CD14-positive monocyte (primary cell): ENCODE data around the gene PPM1K. TPM values are rescaled to one million over a fixed set of nuclear protein-coding genes. Genes with fewer than 3 reads are reported as not detected.

ENCODE experiments used
- DNase-seq, 3 donors: peaks; one replicate each; pipeline ENCODE4 v3.0.0-alpha.2; 2011 to 2022
- H2AFZ ChIP-seq: 2 replicates; pipeline ENCODE4 v1.6.0; 2012; ENCODE audit warnings: mild to moderate bottlenecking, low read depth, low read length, inconsistent platforms; ENCODE audit not compliant: insufficient read depth, poor library complexity, severe bottlenecking
- H3K27ac ChIP-seq, 2 donors: 1 replicate in 1 of 2; 2 replicates in 1 of 2; pipeline ENCODE4 v1.5.1; 2012 to 2013; ENCODE audit warnings: low read length in 2 of 2, control low read depth in 1 of 2, inconsistent platforms in 1 of 2, low read depth in 1 of 2, mild to moderate bottlenecking in 1 of 2
- H3K27me3 ChIP-seq, 2 donors: one replicate each; pipeline versions ENCODE4 v1.6.0 to v1.6.1; 2011 to 2013; ENCODE audit warnings: low read length in 2 of 2; ENCODE audit not compliant: control insufficient read depth in 2 of 2, insufficient read depth in 2 of 2
- H3K36me3 ChIP-seq, 2 donors: replicated peaks in 1 of 2; 1 replicate in 1 of 2; 2 replicates in 1 of 2; pipeline versions ENCODE4 v1.5.1 to v1.6.1; 2012 to 2013; ENCODE audit warnings: low read length in 2 of 2, control low read depth in 1 of 2, inconsistent platforms in 1 of 2, mild to moderate bottlenecking in 1 of 2; ENCODE audit not compliant: insufficient read depth in 2 of 2, control insufficient read depth in 1 of 2
- H3K4me1 ChIP-seq, 2 donors: 1 replicate in 1 of 2; 2 replicates in 1 of 2; pipeline versions ENCODE4 v1.5.1 to v1.6.1; 2012 to 2013; ENCODE audit warnings: low read length in 2 of 2, control low read depth in 1 of 2, inconsistent platforms in 1 of 2, mild to moderate bottlenecking in 1 of 2, moderate library complexity in 1 of 2; ENCODE audit not compliant: insufficient read depth in 2 of 2, control insufficient read depth in 1 of 2
- H3K4me2 ChIP-seq: replicated peaks from 2 replicates; pipeline ENCODE3; 2012; ENCODE audit warnings: low read length, moderate library complexity, mild to moderate bottlenecking; ENCODE audit not compliant: poor library complexity, severe bottlenecking; ENCODE audit errors: extremely low read depth
- H3K4me3 ChIP-seq, 3 experiments: fragments of 200-600 bp in 1 of 3; sonication (generic) in 1 of 3; replicated peaks in 1 of 3; 1 replicate in 2 of 3; 2 replicates in 1 of 3; pipeline ENCODE4 v1.5.1; 2011 to 2013; ENCODE audit warnings: low read length in 3 of 3, mild to moderate bottlenecking in 3 of 3, control low read depth in 2 of 3, low read depth in 2 of 3, inconsistent platforms in 1 of 3, moderate library complexity in 1 of 3
- H3K79me2 ChIP-seq: 2 replicates; pipeline ENCODE4 v1.6.0; 2012; ENCODE audit warnings: mild to moderate bottlenecking, control low read depth, inconsistent platforms, low read length, moderate library complexity; ENCODE audit not compliant: insufficient read depth
- H3K9ac ChIP-seq: 2 replicates; pipeline ENCODE4 v1.6.0; 2017; ENCODE audit warnings: low read length, mild to moderate bottlenecking; ENCODE audit not compliant: insufficient read depth, poor library complexity, severe bottlenecking
- H3K9me3 ChIP-seq, 2 donors: replicated peaks in 1 of 2; 1 replicate in 1 of 2; 2 replicates in 1 of 2; pipeline versions ENCODE4 v1.5.1 to v1.6.1; 2012 to 2013; ENCODE audit warnings: low read length in 2 of 2, control low read depth in 1 of 2; ENCODE audit not compliant: control insufficient read depth in 1 of 2, insufficient read depth in 1 of 2
- H4K20me1 ChIP-seq: 2 replicates; pipeline ENCODE4 v1.6.0; 2012; ENCODE audit warnings: mild to moderate bottlenecking, low read length, control low read depth, moderate library complexity; ENCODE audit not compliant: insufficient read depth
- H3K27ac Mint-ChIP-seq, 7 donors: one replicate each; pipeline ENCODE4 v1.8.0; 2020; ENCODE audit warnings: mild to moderate bottlenecking in 7 of 7, mixed read lengths in 7 of 7, moderate library complexity in 6 of 7, inconsistent platforms in 2 of 7
- H3K27me3 Mint-ChIP-seq, 3 donors: one replicate each; pipeline ENCODE4 v1.8.0; 2021 to 2022; ENCODE audit warnings: low read depth in 3 of 3, mild to moderate bottlenecking in 3 of 3, mixed read lengths in 3 of 3, moderate library complexity in 3 of 3, inconsistent platforms in 1 of 3
- H3K36me3 Mint-ChIP-seq, 2 donors: one replicate each; pipeline ENCODE4 v1.8.0; 2020; ENCODE audit warnings: mixed read lengths in 2 of 2, inconsistent platforms in 1 of 2, mild to moderate bottlenecking in 1 of 2
- H3K4me1 Mint-ChIP-seq: one replicate; pipeline ENCODE4 v1.8.0; 2020; ENCODE audit warnings: mild to moderate bottlenecking, mixed read lengths
- H3K4me3 Mint-ChIP-seq, 2 donors: one replicate each; pipeline ENCODE4 v1.8.0; 2020; ENCODE audit warnings: mild to moderate bottlenecking in 2 of 2, mixed read lengths in 2 of 2, moderate library complexity in 1 of 2
- H3K9me3 Mint-ChIP-seq, 7 donors: one replicate each; pipeline ENCODE4 v1.8.0; 2020 to 2022; ENCODE audit warnings: mixed read lengths in 7 of 7, mild to moderate bottlenecking in 6 of 7, moderate library complexity in 6 of 7, inconsistent platforms in 2 of 7
- CTCF ChIP-seq: fragments of 200-600 bp; IDR thresholded peaks from one replicate; pipeline ENCODE4 v1.8.0; 2022; ENCODE audit warnings: antibody characterized with exemption, mild to moderate bottlenecking
- WGBS: methylation state at CpG from one replicate; pipeline ENCODE4 v1.1.5; 2013; ENCODE audit warnings: missing lambda C conversion rate; ENCODE audit not compliant: insufficient coverage; 5-methylcytosine and 5-hydroxymethylcytosine counted together
- intact Hi-C, 2 donors: fragments of 100-400 bp; cut with micrococcal nuclease; formaldehyde crosslinking; loops; one replicate each; pipeline versions ENCODE4 v1.15.0 to v1.15.1; 2023
- polyA plus RNA-seq, 3 donors: library from polyadenylated mRNA; depleted of rRNA in 1 of 3; unstranded in 2 of 3; stranded (reverse) in 1 of 3; fragments of 300-500 nt in 2 of 3; fragments of >200 nt in 1 of 3; fragmentation: Illumina TruSeq in 2 of 3; gene quantifications; 1 replicate in 2 of 3; 2 replicates in 1 of 3; pipeline ENCODE4 v1.2.3, GENCODE V29; 2012 to 2021

The PPM1K gene
- polyA plus RNA-seq, 3 donors, result 5.7 to 11.0 (median 7.0) TPM

GRCh38 chr4:88217169-88217568, 67.2 kb downstream of the PPM1K start:
- peaks cover 0 to 3% (median 0%) of the 10 kb centered on the region in 3 donors for H3K27me3 Mint-ChIP-seq
- intact Hi-C loops, result loop anchor here (10.0 kb wide), 2 partner anchors 352 to 532 kb away; no protein-coding TSS in a partner anchor

DNA sequence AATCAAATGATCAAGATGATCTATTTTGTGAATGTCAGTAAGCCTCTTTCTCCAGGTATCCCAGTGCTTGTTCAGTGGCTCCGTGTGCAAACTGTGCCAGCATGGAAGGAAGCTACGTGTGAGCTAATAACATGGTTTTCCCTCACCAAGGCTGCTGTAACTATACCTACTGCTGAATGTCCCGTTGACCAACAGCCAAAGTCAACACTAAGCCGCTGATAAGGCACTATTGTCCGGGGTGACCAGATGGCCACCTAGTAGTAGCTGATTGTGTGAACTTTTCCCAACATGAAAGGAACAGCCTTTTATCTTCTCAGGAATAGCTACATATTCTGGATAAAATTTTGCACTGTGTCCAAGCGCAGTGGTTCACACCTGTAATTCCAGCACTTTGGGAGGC, 68.0 kb downstream of the PPM1K start:
- H3K9ac ChIP-seq, result no peak overlapping the region
- no peak overlapping the region for H3K27ac ChIP-seq
- no peak overlapping the region for H2AFZ ChIP-seq
- no peak overlapping the region for H3K4me2 ChIP-seq
- no peaks in the 10 kb centered on the region for H3K27me3 ChIP-seq
- H3K9me3 ChIP-seq, result peaks cover 5 to 7% of the 10 kb centered on the region in 2 donors
- no peaks in the 10 kb centered on the region for H3K36me3 ChIP-seq
- peaks cover 6 to 11% (median 8%) of the 10 kb centered on the region in 7 donors for H3K9me3 Mint-ChIP-seq
- no peak for DNase-seq
- H3K27ac Mint-ChIP-seq, result no peak overlapping the region
- H3K4me3 ChIP-seq, result no peak overlapping the region
- no peak for TF ChIP-seq CTCF
- H3K36me3 Mint-ChIP-seq, result no peaks in the 10 kb centered on the region
- WGBS, result 93% methylated on average over 5 of the region's 6 CpGs
- H4K20me1 ChIP-seq, result no peaks in the 10 kb centered on the region
- intact Hi-C loops, result loop anchor here (10.0 kb wide), 2 partner anchors 352 to 532 kb away; no protein-coding TSS in a partner anchor
- H3K27me3 Mint-ChIP-seq, result peaks cover 0 to 4% (median 0%) of the 10 kb centered on the region in 3 donors
- H3K79me2 ChIP-seq, result no peaks in the 10 kb centered on the region
- H3K4me1 ChIP-seq, result no peaks in the 10 kb centered on the region
- no peak overlapping the region for H3K4me3 Mint-ChIP-seq
- peaks cover 6% of the 10 kb centered on the region for H3K4me1 Mint-ChIP-seq

More at GRCh38 chr4:88217169-88217568, 67.2 kb downstream of the PPM1K start:
- Histone ChIP-seq H3K9ac (no peak overlapping the region), H3K9me3 (peaks cover 5 to 11% of the 10 kb centered on the region in 2 donors), H2AFZ (no peak overlapping the region), H3K27me3 (no peaks in the 10 kb centered on the region), H3K36me3 (no peaks in the 10 kb centered on the region), H3K27ac (no peak overlapping the region), H3K4me3 (no peak overlapping the region), H3K4me1 (no peaks in the 10 kb centered on the region), H3K4me2 (no peak overlapping the region), H4K20me1 (no peaks in the 10 kb centered on the region), H3K79me2 (no peaks in the 10 kb centered on the region)
- no peak for DNase-seq
- no peak overlapping the region for H3K4me3 Mint-ChIP-seq
- no peak for TF ChIP-seq CTCF
- 96% methylated on average over 3 of the region's 4 CpGs for WGBS
- H3K36me3 Mint-ChIP-seq, result no peaks in the 10 kb centered on the region
- H3K9me3 Mint-ChIP-seq, result peaks cover 7 to 14% (median 10%) of the 10 kb centered on the region in 7 donors
- H3K4me1 Mint-ChIP-seq, result peaks cover 6% of the 10 kb centered on the region
- no peak overlapping the region for H3K27ac Mint-ChIP-seq
